OCI-M1 (cell line): Measurements from ENCODE around the gene ZNF180.
"Not testable (repeated sequence)": the region's sequence is repeated elsewhere in the genome, so short reads cannot be mapped to it uniquely, and the experiment has no call there.

ENCODE experiments used
- DNase-seq: peaks from one replicate; lab custom pipeline; 2025; lab: John Stamatoyannopoulos, UW

ZNF180 gene

GRCh38 chr19:44499962-44500949 lies at the start of gene ZNF180:
ZNF180 (minus strand) TSS chr19:44500522; CDS start chr19:44497334, 3,188 bp downstream.
- peak; percentile 99 for DNase-seq

- DNase-seq = no peak
Measured at GRCh38 chr19:44549507-44549906, 49.2 kb upstream of the ZNF180 start.

GRCh38 chr19:44548736-44549135 lies 48.4 kb upstream of the ZNF180 start:
- DNase-seq = no peak

GRCh38 chr19:44544031-44544430 lies 43.7 kb upstream of the ZNF180 start:
- DNase-seq = no peak

GRCh38 chr19:44542671-44543070 lies 42.3 kb upstream of the ZNF180 start:
- DNase-seq = no peak

GRCh38 chr19:44540736-44541135 lies 40.4 kb upstream of the ZNF180 start:
- no peak for DNase-seq

GRCh38 chr19:44539991-44540390 lies 39.7 kb upstream of the ZNF180 start:
- DNase-seq = no peak

- DNase-seq = no peak
Measured at GRCh38 chr19:44539236-44539826, 39.0 kb upstream of the ZNF180 start.

- DNase-seq = not testable (repeated sequence)
Measured at GRCh38 chr19:44535361-44535760, 35.0 kb upstream of the ZNF180 start.

GRCh38 chr19:44532819-44533218 lies 32.5 kb upstream of the ZNF180 start:
- DNase-seq = no peak

- no peak for DNase-seq
Measured at GRCh38 chr19:44530777-44531176, 30.5 kb upstream of the ZNF180 start.

- no peak for DNase-seq
Measured at GRCh38 chr19:44529536-44529935, 29.2 kb upstream of the ZNF180 start, which contains the start of gene CEACAM20. CEACAM20 (minus strand) TSS chr19:44529675; CDS start chr19:44529509, 166 bp downstream.

- DNase-seq = no peak
Measured at GRCh38 chr19:44527554-44527953, 27.2 kb upstream of the ZNF180 start.

GRCh38 chr19:44525721-44526430 lies 25.6 kb upstream of the ZNF180 start:
- DNase-seq = peak; percentile 17

- no peak for DNase-seq
Measured at GRCh38 chr19:44521370-44521769, 21.0 kb upstream of the ZNF180 start.

GRCh38 chr19:44517146-44517545 lies 16.8 kb upstream of the ZNF180 start:
- no peak for DNase-seq

- DNase-seq = no peak
Measured at GRCh38 chr19:44515907-44516306, 15.6 kb upstream of the ZNF180 start.

GRCh38 chr19:44515031-44515430 lies 14.7 kb upstream of the ZNF180 start:
- DNase-seq = no peak

GRCh38 chr19:44512326-44513298 lies 12.3 kb upstream of the ZNF180 start:
- peak; percentile 79 for DNase-seq

GRCh38 chr19:44509478-44509877 lies 9.2 kb upstream of the ZNF180 start:
- no peak for DNase-seq

- DNase-seq = peak; percentile 73
Measured at GRCh38 chr19:44499559-44499958, 763 bp downstream of the ZNF180 start.
